ENCODE measurements around the gene C2CD4D. TPM values are rescaled to one million over a fixed set of nuclear protein-coding genes. Genes with fewer than 3 reads are reported as not detected.

The C2CD4D gene
- total RNA-seq, 4 donors from 2014 or later, result 1.4 to 4.2 (median 2.3) TPM

- TF ChIP-seq CTCF (IDR thresholded peaks at IDR 0.05), result no peak
- no peak for TF ChIP-seq POLR2A (IDR thresholded peaks at IDR 0.05)
- DNase-seq (ENCODE audit: low spot score in 2 of 2), result peak in 1 of 2 donors; percentile 78
- no peak overlapping the region for H3K4me3 ChIP-seq (ENCODE audit: low read depth, poor library complexity, severe bottlenecking)
- WGBS, 2 donors, result 64 to 65% methylated on average over 11 of the region's 11 CpGs
- intact Hi-C loops (cut with DNase I; ENCODE audit: low total_unique reads), result no loop called here
Measured at GRCh38 chr1:151847867-151848596, 8.4 kb upstream of the C2CD4D start.

GRCh38 chr1:151846686-151847237, 7.1 kb upstream of the C2CD4D start:
- TF ChIP-seq CTCF (IDR thresholded peaks at IDR 0.05) (no peak), POLR2A (IDR thresholded peaks at IDR 0.05) (no peak)
- DNase-seq (ENCODE audit: low spot score in 2 of 2), result no peak
- H3K4me3 ChIP-seq (ENCODE audit: low read depth, poor library complexity, severe bottlenecking), result no peak overlapping the region
- intact Hi-C loops (cut with DNase I; ENCODE audit: low total_unique reads), result no loop called here
- 82 to 83% methylated on average over 8 of the region's 8 CpGs for WGBS, 2 donors

- 64 to 73% methylated on average over 6 of the region's 6 CpGs for WGBS, 2 donors
- H3K4me3 ChIP-seq (ENCODE audit: low read depth, poor library complexity, severe bottlenecking), result no peak overlapping the region
- intact Hi-C loops (cut with DNase I; ENCODE audit: low total_unique reads), result no loop called here
- TF ChIP-seq POLR2A (IDR thresholded peaks at IDR 0.05), result no peak
- TF ChIP-seq CTCF (IDR thresholded peaks at IDR 0.05), result no peak
- no peak for DNase-seq (ENCODE audit: low spot score in 2 of 2)
Measured at GRCh38 chr1:151846062-151846568, 6.5 kb upstream of the C2CD4D start.

DNA sequence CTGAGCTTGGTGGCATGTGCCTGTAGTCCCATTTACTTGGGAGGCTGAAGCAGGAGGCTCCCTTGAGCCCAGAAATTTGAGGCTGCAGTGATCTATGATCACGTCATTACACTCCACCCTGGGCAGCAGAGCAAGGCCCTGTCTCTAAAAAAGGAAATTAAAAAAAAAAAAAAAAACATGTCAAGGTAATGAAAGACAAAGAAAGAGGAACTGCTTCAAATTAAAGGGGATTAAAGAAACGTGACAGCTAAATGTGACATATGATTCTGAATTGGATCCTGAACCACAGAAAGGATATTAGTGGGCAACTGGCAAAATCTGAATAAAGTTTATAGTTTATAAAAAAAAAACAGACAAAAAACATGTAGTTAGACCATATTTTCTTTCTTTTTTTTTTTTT, 3.8 kb upstream of the C2CD4D start:
- no peak overlapping the region for H3K4me3 ChIP-seq (ENCODE audit: low read depth, poor library complexity, severe bottlenecking)
- intact Hi-C loops (cut with DNase I; ENCODE audit: low total_unique reads), result no loop called here
- no peak for DNase-seq (ENCODE audit: low spot score in 2 of 2)
- TF ChIP-seq CTCF (IDR thresholded peaks at IDR 0.05), result no peak
- TF ChIP-seq POLR2A (IDR thresholded peaks at IDR 0.05), result no peak
- 81 to 85% methylated on average over 2 of the region's 2 CpGs for WGBS, 2 donors

- no peak overlapping the region for H3K4me3 ChIP-seq (ENCODE audit: low read depth, poor library complexity, severe bottlenecking)
- intact Hi-C loops (cut with DNase I; ENCODE audit: low total_unique reads), result no loop called here
- DNase-seq (ENCODE audit: low spot score in 2 of 2), result no peak
- 73 to 87% methylated on average over 2 of the region's 2 CpGs for WGBS, 2 donors
- no peak for TF ChIP-seq POLR2A (IDR thresholded peaks at IDR 0.05)
- TF ChIP-seq CTCF (IDR thresholded peaks at IDR 0.05), result no peak
Measured at GRCh38 chr1:151841141-151841540, 1.5 kb upstream of the C2CD4D start.
